SIG-M5 (cell line): ENCODE data around the gene MSI2.
"Not testable (repeated sequence)": the region's sequence is repeated elsewhere in the genome, so short reads cannot be mapped to it uniquely, and the experiment has no call there.

Experiments used
- DNase-seq: peaks from one replicate; lab custom pipeline; 2025; lab: John Stamatoyannopoulos, UW

The MSI2 gene

DNA sequence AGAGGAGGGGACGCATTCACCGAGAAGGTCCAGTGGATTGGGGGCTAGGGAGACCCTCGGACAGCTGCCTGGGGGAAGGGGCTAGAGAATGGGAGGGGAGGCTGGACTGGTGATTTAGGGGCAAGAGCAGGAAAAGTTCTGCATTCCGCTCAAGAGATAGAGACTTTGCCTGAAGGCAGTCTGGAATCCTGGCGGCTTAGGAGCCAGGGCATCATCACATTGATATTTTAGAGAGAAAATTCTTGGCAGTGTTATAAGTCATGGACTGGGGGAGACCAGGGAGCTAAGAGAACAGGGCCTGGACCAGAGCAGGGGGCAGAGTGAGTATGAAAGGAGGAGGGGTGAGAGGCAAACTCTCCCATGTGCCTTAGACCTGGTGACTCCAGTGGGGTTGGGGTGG is 35.8 kb downstream of the MSI2 start:
- DNase-seq = no peak

- DNase-seq = no peak
Observed at GRCh38 chr17:57293077-57293476, 36.8 kb downstream of the MSI2 start.

DNA sequence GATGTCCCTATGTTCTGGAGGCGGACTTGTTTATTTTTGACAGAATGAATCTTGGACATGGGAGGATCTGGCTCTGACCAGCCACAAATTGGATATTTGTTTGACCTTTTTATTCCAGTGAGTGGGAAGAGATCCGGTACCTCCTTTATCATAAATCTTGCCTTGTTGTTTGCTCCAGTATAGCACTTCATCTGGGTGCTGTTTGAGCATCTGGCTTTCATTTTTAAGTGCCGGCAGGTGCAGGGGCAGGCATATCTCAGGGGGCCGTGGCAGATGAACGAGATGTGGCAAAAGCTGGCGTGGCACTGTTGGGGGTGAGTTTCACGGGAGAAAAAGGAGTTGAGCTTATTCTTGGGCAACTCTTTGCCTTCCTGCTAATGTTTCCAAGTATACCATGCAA is 37.8 kb downstream of the MSI2 start:
- DNase-seq = no peak

- no peak for DNase-seq
Observed at GRCh38 chr17:57294629-57295501, 38.5 kb downstream of the MSI2 start.

GRCh38 chr17:57295526-57296023 is 39.3 kb downstream of the MSI2 start:
- no peak for DNase-seq

- no peak for DNase-seq
Observed at GRCh38 chr17:57296231-57296630, 39.9 kb downstream of the MSI2 start.

DNA sequence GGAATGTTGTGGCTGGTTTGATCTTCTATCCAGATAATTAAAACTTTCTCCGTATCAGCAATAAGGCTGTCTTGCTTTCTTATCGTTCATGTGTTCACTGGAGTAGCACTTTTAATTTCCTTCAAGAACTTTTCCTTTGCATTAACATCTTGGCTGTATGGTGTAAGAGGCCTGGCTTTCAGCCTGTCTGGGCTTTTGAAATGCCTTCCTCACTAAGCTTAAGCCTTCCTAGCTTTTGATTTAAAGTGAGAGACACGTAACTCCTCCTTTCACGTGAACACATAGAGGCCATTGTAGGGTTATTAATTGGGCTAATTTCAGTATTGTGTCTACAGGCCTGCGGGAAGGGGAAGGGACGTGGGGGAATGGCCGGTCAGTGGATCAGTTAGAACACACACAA is 42.9 kb downstream of the MSI2 start:
- no peak for DNase-seq

DNA sequence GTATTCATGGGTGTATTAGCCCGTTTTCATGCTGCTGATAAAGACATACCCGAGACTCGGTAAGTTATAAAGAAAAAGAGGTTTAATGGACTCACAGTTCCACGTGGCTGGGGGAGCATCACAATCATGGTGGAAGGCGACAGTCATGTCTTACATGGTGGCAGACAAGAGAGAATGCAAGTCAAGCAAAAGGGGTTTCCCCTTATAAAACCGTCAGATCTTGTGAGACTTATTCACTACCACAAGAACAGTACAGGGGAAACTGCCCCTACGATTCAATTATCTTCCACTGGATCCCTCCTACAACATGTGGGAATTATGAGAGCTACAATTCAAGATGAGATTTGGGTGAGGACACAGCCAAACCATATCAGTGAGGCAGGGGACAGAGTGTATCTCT is 44.3 kb downstream of the MSI2 start:
- not testable (repeated sequence) for DNase-seq

DNA sequence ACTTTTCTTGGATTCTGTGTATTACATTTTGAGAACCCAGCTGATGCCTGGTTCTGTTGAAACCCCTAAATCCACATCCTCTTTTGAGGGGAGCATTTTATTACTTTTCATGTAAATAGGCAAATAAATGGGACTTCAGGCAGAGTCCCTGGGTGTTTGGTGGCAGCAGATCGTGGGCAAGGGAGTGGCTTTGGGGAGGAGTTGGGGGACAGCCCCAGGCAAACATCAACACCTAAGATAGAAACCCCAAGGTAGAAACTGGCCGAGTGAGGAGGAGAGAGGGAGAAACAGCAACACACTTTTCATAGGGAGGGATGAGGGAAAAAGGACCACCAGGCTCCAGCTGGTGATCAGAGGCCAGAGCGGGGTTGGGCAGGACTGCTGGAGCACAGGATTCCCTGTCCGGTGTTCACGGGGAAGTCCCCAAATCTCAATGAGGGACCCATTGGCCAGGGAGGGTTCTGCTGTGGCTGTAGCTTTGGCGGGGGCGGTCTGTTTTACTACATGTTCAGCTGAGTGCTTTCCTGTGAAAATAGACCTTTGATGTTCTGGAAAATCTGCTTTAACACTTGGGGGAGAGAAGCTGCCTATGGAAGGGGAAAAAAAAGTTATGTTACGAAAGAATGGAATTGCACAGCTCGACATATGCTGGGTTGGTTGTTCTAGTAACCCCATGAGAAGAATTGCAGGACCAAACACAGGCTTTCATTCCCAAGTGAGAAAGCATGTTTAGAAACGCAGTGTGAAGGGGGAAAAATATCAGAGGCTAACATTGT is 46.6 kb downstream of the MSI2 start:
- no peak for DNase-seq

GRCh38 chr17:57305144-57305728 is 48.9 kb downstream of the MSI2 start:
- DNase-seq = no peak

DNA sequence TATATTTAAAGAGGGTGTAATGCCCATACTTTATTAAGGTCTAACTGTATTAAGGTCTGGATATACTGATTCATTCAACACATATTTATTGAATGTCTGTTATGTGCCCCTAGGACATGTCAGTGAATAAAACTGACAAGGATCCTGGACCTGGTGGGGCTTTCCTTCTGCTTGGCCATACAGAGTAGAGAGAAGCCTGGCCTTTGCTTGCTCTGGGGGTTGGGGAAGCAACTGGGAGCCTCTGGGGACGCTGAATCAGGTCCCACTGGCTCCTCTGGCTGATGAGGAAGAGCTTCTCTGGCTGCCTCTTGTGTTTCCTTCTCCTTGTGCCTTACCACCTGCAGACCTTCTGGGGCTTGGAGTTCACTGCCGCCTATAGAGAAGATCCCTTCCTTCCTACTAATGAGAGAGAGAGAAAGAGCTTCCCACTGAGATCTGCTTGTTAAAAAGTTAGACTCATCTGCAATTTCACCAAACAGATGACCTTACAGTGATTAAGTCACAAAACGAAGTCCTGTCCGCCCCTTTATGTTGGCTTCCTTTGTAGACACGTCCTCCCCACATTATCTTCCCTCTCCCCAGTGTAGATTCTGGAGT is 49.7 kb downstream of the MSI2 start:
- no peak for DNase-seq

DNA sequence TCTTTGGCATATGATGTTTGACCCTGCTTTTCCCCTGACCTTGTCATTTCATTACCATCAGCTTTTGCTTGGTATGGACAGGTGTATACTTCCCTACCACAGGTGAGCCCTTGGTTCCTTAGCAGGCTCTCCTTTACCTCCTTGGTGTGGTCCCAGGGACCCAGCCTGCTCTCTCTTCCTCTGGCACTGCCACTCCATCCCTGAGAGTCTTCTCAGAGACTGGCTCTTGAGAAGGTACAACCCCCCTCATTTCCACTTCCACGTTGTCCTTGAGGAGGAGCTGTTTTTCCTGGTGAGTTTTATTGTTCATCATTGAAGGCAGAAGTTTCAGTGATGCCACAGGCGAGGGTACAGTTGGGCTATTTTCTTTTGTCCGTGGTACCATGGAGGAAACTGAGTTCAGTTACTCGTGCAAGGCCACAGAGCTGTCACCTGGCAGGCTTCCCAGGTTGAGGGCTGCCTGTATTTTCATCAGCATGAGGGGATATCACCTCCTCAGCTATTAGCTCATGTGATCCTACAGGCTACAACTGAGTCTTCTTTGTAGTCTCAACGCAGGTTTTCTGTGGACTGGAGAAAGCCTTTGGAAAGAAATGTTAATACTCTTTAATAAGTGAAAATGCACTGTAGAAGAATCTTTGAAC is 52.3 kb downstream of the MSI2 start:
- no peak for DNase-seq

- no peak for DNase-seq
Observed at GRCh38 chr17:57309479-57309878, 53.2 kb downstream of the MSI2 start.

DNA sequence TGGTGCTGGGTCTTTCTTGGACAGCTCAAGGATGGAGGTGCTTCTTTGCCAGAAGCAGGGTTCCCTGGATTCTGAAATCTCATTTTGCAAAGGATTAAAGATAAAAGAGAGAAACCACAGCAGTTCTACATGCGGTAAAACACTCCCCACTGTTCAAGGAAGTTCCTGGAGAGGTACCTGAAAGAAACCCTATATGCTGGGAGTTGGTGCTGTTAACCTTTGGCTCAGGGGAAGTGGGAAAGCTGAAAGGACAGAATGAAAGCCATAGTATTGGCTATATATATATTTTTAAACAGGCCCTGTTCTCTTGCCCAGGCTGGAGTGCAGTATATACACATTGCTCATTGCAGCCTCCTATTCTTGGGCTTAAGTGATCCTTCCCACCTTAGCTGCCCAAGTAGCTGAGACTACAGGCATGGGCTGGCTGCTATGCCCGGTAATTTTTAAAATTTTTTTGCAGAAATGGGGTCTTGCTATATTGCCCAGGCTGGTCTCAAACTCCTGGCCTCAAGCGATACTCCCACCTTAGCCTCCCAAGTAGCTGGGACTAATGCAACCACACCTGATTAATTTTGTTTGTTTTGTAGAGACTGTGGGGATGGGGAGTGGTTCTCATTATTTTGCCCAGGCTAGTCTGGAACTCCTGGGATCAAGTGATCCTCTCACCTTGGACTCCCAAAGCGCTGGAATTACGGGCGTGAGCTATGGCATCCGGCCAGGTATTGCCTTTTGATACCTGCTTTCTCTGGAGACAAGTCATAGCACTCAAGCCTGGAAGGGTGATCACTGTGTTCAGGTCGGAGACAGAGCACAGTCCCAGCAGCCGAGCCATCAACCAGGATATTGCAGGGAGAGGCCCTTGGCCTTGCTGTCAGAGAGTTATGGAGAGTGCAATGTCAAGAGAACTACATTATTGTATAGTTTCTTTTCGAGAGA is 55.2 kb downstream of the MSI2 start:
- DNase-seq = no peak

DNA sequence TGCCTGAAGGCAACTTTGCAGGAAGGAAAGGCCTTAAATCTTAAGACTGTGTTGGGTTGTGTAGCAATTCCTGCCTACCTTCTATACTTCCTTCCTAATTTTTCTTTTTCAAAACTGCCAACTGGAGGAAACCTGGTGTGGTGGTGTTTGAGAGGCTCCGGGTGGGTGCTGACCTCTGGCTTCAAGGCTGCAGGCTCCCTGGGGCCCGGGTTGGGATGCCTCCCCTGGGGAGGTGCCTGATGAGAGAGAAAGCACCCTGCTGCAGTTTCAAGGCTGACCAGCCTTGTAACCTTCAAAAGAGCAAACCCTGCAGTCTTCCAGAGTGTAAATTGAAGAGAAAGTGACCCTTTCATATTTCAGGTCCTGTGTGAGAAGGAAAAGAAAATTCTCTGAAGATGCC is 55.9 kb downstream of the MSI2 start:
- DNase-seq = no peak

DNA sequence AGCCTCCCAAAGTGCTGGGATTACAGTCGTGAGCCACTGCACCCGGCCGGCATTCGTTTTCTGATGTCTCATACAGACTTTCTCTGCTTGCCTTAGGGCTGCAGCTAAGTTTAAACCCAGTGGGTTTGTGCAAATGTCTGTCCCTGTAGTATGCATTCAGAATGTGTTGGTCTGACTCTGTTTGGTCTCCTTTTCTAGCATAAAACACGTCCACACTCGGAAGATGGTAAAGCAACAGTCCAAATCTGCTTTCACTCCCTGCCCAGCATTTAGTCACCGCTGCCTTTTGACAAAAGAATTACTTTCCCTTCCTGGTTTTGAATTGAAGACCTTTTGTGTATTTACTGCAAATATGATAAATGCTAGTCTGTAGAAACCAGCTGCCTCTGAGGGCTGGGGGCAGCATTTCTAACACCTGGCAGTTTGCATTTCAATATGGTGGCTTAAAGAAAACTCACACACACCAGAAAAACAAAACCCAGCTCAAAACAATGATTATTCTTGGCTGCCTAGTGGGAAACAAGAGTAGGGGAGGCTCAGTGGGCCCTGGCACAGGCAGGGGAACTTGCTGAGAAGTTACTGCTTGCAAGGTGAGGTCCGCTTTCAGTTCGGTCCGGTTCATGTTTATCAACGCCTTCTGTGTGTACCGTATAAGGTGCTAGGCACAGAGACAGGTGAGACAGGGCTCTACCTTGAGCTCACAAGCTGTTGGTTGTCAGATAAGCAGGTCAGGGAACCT is 56.9 kb downstream of the MSI2 start:
- no peak for DNase-seq

DNA sequence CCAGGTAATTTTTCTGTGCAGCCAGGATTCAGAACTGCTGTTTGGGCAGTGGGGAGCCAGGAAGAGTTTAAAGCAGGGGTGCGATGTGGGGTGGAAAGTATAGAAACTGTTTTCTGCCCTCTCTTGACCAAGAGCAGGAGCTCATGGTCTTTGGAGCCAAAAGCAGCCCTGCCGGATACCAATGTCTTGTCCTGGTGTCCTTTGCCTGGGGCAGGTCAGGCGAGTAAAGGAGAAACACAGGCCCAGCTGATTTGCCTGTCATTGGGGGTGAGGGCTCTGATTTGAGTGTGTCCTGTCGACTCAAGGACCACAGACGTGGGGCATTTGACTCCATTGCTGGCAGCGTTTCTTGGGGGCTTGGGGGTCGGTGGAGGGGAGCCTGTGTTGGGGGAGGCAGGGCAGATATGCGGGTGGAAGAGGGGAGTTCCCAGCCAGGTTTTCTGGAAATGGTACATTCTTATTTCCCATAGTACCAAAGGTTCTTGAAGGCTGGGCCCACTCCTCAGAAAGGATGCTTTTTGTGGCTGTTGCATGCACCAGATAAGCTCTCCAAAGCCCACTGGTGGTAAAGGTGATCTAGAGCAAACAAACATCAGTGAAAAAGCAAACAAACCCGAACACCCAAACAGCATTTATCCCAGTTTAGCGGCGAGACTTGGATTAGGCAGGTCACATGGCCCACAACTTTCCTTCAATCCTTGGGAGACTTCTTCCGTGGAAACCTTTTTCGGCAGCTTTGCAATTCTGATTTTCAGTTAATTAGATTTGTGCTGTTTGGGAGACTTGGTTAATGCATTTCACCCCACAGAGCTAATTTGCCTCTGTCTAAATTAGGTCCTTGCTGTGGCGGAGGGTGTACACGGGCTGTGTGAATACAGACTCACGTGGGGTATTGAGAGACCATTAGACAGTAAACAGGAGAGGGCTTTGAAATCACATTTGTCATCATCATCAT is 59.0 kb downstream of the MSI2 start:
- no peak for DNase-seq

DNA sequence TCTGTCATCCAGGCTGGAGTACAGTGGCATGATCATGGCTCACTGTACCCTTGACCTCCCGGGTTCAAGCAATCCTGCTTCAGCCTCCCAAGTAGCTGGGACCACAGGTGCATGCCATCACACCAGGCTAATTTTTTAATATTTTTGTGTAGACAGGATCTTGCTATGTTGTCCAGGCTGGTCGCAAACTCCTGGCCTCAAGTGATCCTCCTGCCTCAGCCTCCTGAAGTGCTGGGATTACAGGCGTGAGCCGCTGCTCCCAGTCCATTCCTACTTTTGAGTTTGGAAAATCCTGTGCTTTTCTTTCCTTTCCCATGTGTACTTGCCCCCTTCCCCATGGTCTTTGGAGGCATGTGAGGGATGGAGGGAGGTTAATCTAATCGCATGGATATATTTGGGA is 60.0 kb downstream of the MSI2 start:
- no peak for DNase-seq

DNA sequence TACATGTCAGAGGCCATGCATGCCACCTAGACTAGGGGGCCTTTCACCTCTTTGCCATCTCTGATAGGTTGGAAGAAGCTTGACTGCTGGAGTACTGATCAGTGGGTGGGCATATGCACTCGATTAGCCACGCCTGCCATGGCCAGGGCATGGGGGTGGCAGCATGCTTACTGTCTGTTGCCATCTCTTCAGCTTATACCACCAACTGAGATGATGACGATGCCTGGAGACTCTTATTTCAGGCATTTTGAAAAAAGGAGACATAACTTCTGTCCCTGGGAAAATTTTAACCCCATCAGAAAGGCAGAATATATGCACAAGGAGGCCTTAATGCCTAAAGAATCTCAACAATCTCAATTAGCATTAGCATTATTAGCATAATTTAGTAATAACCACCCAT is 60.8 kb downstream of the MSI2 start:
- no peak for DNase-seq
